ENCODE measurements around the gene ST6GALNAC5. TPM values are rescaled to one million over a fixed set of nuclear protein-coding genes. Genes with fewer than 3 reads are reported as not detected.
A peak's percentile ranks its signal among the peaks of the same experiment; 100 is the strongest.

ST6GALNAC5 gene
- total RNA-seq, 1 experiment from 2014 or later: not detected

DNA sequence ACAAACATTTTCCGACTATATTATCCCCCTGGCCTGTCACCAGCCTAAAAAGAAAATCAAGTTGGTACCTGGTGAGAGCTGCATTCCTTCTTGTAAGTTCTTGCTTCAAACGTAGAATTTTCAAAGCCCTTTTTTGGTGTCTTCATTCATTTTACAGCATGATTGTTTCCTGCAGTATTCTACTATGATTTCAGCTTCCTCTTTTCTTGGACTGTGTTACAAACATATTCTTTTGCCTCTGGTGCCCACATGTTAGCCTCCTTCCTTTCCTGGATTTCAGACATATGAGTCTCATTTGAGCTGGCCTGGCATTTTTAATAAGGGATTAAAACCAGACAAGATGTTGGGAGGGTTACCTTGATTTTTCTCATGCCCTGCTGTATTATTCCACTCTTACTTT is 209.5 kb downstream of the ST6GALNAC5 start:
- Histone ChIP-seq H3K79me2 (ENCODE audit: low read length) (no peaks in the 10 kb centered on the region), H3K27me3 (ENCODE audit: low read length) (no peaks in the 10 kb centered on the region), H3K4me3 (ENCODE audit: low read length) (no peak overlapping the region), H4K20me1 (ENCODE audit: insufficient read depth, low read depth, low read length) (no peaks in the 10 kb centered on the region), H3K9ac (ENCODE audit: low read length) (no peak overlapping the region), H3K9me2 (replicated peaks; ENCODE audit: insufficient read depth, low read length) (no peaks in the 10 kb centered on the region), H3K4me1 (ENCODE audit: low read length) (no peaks in the 10 kb centered on the region), H2AFZ (ENCODE audit: low read length) (no peak overlapping the region), H3K36me3 (ENCODE audit: insufficient read depth, low read length) (no peaks in the 10 kb centered on the region), H3K9me3 (ENCODE audit: low read length) (no peaks in the 10 kb centered on the region), H3K27ac (ENCODE audit: low read length) (no peak overlapping the region), H3K4me2 (ENCODE audit: low read depth, low read length, poor library complexity, severe bottlenecking) (no peak overlapping the region)
- DNase-seq: peak; percentile 39

DNA sequence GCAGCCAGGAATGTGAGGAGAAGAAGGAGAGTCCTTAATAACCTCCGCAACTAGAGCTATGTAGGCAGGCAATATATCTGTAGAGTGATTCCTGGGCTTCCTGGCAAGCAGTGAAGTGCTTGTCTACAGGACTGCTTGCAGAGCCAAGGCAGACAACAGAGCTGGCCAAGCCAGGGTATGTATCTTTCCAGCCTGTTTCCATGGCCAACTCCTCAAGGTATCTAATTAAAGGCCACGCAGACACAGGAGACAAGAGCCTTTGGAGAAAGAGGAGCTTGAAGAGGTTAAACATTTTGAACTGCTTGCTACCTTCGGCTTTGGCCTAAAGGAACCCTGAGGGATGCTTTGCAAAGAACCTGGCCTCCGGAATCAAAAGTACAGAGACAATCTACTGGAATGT is 214.6 kb downstream of the ST6GALNAC5 start:
- H3K27ac ChIP-seq (ENCODE audit: low read length): no peak overlapping the region
- H4K20me1 ChIP-seq (ENCODE audit: insufficient read depth, low read depth, low read length): no peaks in the 10 kb centered on the region
- H2AFZ ChIP-seq (ENCODE audit: low read length): no peak overlapping the region
- H3K9ac ChIP-seq (ENCODE audit: low read length): no peak overlapping the region
- no peak overlapping the region for H3K4me2 ChIP-seq (ENCODE audit: low read depth, low read length, poor library complexity, severe bottlenecking)
- no peak for DNase-seq
- no peaks in the 10 kb centered on the region for H3K4me1 ChIP-seq (ENCODE audit: low read length)
- no peak overlapping the region for H3K4me3 ChIP-seq (ENCODE audit: low read length)
- H3K79me2 ChIP-seq (ENCODE audit: low read length): no peaks in the 10 kb centered on the region
- no peaks in the 10 kb centered on the region for H3K9me2 ChIP-seq (replicated peaks; ENCODE audit: insufficient read depth, low read length)
- H3K36me3 ChIP-seq (ENCODE audit: insufficient read depth, low read length): no peaks in the 10 kb centered on the region
- no peaks in the 10 kb centered on the region for H3K27me3 ChIP-seq (ENCODE audit: low read length)
- H3K9me3 ChIP-seq (ENCODE audit: low read length): no peaks in the 10 kb centered on the region

DNA sequence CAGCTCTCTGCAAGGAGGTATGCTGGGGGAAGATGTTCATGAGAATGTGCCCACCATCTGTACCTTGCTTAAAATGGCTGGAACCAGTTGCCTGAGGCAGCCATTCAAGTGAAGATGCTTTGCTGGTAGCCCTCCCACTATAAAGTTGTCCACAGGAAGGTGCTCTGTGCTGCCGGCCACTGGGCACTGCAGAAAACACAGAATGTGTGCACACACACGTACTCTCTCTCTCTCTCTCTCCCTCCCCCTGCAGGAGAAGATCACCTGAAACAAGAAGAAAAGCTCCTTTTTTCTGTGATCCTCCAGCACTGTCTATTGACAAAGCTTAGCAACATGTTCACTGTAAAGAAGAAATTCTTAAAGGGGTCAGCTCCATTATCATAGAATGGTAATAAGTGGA is 217.2 kb downstream of the ST6GALNAC5 start:
- Histone ChIP-seq H2AFZ (ENCODE audit: low read length) (no peak overlapping the region), H3K9ac (ENCODE audit: low read length) (no peak overlapping the region), H3K27ac (ENCODE audit: low read length) (no peak overlapping the region), H3K4me3 (ENCODE audit: low read length) (no peak overlapping the region), H3K4me1 (ENCODE audit: low read length) (no peaks in the 10 kb centered on the region), H3K9me2 (replicated peaks; ENCODE audit: insufficient read depth, low read length) (no peaks in the 10 kb centered on the region), H3K9me3 (ENCODE audit: low read length) (no peaks in the 10 kb centered on the region), H3K36me3 (ENCODE audit: insufficient read depth, low read length) (no peaks in the 10 kb centered on the region), H4K20me1 (ENCODE audit: insufficient read depth, low read depth, low read length) (no peaks in the 10 kb centered on the region), H3K27me3 (ENCODE audit: low read length) (no peaks in the 10 kb centered on the region), H3K4me2 (ENCODE audit: low read depth, low read length, poor library complexity, severe bottlenecking) (no peak overlapping the region), H3K79me2 (ENCODE audit: low read length) (no peaks in the 10 kb centered on the region)
- peak; percentile 31 for DNase-seq

DNA sequence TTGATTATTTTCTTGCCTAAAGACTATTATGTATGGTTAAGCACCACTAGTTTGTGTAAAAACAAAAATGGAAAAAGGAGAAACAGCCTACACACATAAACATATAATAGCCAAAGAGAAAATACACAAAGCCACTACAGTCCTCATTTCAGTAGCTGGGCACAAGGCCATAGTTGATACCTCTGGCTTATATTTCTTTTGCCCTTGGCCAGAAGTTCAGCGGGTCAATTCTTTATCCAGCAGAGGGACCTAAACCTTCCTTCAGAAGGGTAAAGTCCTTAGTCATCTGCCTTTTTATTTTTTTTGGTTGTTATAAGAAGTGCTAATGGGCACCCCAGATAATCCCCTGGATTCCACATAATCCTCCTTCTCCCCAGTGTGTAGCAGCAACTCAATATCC is 217.8 kb downstream of the ST6GALNAC5 start:
- DNase-seq: peak; percentile 37
- H3K9me3 ChIP-seq (ENCODE audit: low read length): no peaks in the 10 kb centered on the region
- no peaks in the 10 kb centered on the region for H3K4me1 ChIP-seq (ENCODE audit: low read length)
- no peak overlapping the region for H3K27ac ChIP-seq (ENCODE audit: low read length)
- no peaks in the 10 kb centered on the region for H3K27me3 ChIP-seq (ENCODE audit: low read length)
- no peak overlapping the region for H2AFZ ChIP-seq (ENCODE audit: low read length)
- H3K36me3 ChIP-seq (ENCODE audit: insufficient read depth, low read length): no peaks in the 10 kb centered on the region
- no peaks in the 10 kb centered on the region for H3K9me2 ChIP-seq (replicated peaks; ENCODE audit: insufficient read depth, low read length)
- no peak overlapping the region for H3K4me3 ChIP-seq (ENCODE audit: low read length)
- no peaks in the 10 kb centered on the region for H3K79me2 ChIP-seq (ENCODE audit: low read length)
- H3K4me2 ChIP-seq (ENCODE audit: low read depth, low read length, poor library complexity, severe bottlenecking): no peak overlapping the region
- H3K9ac ChIP-seq (ENCODE audit: low read length): no peak overlapping the region
- H4K20me1 ChIP-seq (ENCODE audit: insufficient read depth, low read depth, low read length): no peaks in the 10 kb centered on the region

DNA sequence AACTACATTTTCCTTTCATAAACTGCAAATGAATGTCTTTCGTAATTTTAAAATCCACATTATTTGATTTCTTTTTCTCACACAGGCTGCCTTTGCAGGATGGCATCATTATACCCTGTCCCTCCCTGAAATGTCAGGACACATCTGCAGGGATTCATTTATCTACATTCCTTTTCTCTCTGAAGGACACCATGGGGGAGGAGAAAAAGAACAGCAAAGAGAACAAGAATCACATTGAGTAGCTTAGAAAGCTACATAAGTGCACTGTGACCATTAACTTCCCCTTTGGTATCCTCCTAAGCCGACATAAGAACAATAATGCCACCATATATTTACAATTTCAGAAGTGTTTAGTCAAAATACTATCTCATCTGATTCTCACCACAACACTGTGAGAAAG is 222.5 kb downstream of the ST6GALNAC5 start:
- no peak overlapping the region for H3K27ac ChIP-seq (ENCODE audit: low read length)
- no peak overlapping the region for H3K4me2 ChIP-seq (ENCODE audit: low read depth, low read length, poor library complexity, severe bottlenecking)

DNA sequence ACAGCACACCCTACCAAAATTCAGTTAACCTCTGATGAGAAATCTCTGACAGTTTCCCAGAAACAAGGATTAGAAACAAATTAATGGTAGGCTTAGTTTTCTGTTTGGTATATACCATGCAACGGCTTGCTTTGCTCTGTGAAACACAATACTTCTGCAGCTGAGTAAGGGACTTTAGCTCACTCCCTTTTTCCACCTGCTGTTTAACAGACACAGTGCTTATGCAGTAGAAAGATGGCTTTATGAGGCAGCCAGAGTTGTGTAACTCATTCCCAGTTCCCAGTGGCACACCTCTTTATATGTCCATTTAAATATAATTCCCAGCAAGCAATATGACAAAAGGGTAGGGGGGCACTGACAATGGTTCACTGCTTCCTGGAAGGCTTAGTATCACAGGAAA is 228.0 kb downstream of the ST6GALNAC5 start:
- no peak overlapping the region for H3K4me2 ChIP-seq (ENCODE audit: low read depth, low read length, poor library complexity, severe bottlenecking)
- no peak overlapping the region for H3K9ac ChIP-seq (ENCODE audit: low read length)
- no peaks in the 10 kb centered on the region for H3K79me2 ChIP-seq (ENCODE audit: low read length)
- H2AFZ ChIP-seq (ENCODE audit: low read length): no peak overlapping the region
- no peaks in the 10 kb centered on the region for H3K27me3 ChIP-seq (ENCODE audit: low read length)
- DNase-seq: peak; percentile 33
- no peak overlapping the region for H3K4me3 ChIP-seq (ENCODE audit: low read length)
- H3K9me2 ChIP-seq (replicated peaks; ENCODE audit: insufficient read depth, low read length): no peaks in the 10 kb centered on the region
- no peaks in the 10 kb centered on the region for H3K9me3 ChIP-seq (ENCODE audit: low read length)
- H4K20me1 ChIP-seq (ENCODE audit: insufficient read depth, low read depth, low read length): no peaks in the 10 kb centered on the region
- H3K4me1 ChIP-seq (ENCODE audit: low read length): no peaks in the 10 kb centered on the region
- H3K36me3 ChIP-seq (ENCODE audit: insufficient read depth, low read length): no peaks in the 10 kb centered on the region
- H3K27ac ChIP-seq (ENCODE audit: low read length): no peak overlapping the region

More for the DNA sequence above, 222.5 kb downstream of the ST6GALNAC5 start:
- Histone ChIP-seq H4K20me1 (ENCODE audit: insufficient read depth, low read depth, low read length) (no peaks in the 10 kb centered on the region), H3K4me1 (ENCODE audit: low read length) (no peaks in the 10 kb centered on the region), H3K9ac (ENCODE audit: low read length) (no peak overlapping the region), H3K27me3 (ENCODE audit: low read length) (no peaks in the 10 kb centered on the region), H2AFZ (ENCODE audit: low read length) (no peak overlapping the region), H3K9me3 (ENCODE audit: low read length) (no peaks in the 10 kb centered on the region), H3K4me3 (ENCODE audit: low read length) (no peak overlapping the region), H3K9me2 (replicated peaks; ENCODE audit: insufficient read depth, low read length) (no peaks in the 10 kb centered on the region), H3K36me3 (ENCODE audit: insufficient read depth, low read length) (no peaks in the 10 kb centered on the region), H3K79me2 (ENCODE audit: low read length) (no peaks in the 10 kb centered on the region)
- DNase-seq: no peak

DNA sequence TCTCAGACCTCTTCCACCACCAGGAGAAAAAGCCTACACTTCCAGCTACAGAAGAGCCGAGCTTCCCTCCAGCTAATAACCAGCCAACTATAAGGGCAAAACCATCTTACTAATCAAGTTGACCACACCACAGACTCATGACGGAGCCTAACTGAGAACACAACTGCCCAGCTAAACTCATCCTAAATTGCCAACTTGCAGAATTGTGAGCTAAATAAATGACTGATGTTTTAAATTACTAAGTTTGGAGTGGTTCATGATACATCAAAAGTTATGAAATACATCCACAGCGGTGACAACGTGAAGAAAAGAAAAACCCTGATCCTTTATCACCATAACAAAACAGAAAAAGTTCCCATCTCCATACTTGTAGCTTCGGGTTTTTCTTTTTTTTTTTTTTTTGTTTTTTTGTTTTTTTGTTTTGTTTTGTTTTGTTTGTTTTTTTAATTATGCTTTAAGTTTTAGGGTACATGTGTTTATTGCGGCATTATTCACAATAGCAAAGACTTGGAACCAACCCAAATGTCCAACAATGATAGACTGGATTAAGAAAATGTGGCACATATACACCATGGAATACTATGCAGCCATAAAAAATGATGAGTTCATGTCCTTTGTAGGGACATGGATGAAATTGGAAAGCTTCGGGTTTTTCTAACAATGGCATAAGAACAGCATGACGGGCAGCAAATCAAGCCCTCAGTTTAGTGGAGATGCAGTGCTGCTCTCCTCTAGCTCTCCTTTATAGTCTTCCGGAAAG is 229.4 kb downstream of the ST6GALNAC5 start:
- Histone ChIP-seq H3K27me3 (ENCODE audit: low read length) (no peaks in the 10 kb centered on the region), H3K4me3 (ENCODE audit: low read length) (no peak overlapping the region), H2AFZ (ENCODE audit: low read length) (no peak overlapping the region), H3K79me2 (ENCODE audit: low read length) (no peaks in the 10 kb centered on the region), H4K20me1 (ENCODE audit: insufficient read depth, low read depth, low read length) (no peaks in the 10 kb centered on the region), H3K4me2 (ENCODE audit: low read depth, low read length, poor library complexity, severe bottlenecking) (no peak overlapping the region), H3K36me3 (ENCODE audit: insufficient read depth, low read length) (no peaks in the 10 kb centered on the region), H3K9me2 (replicated peaks; ENCODE audit: insufficient read depth, low read length) (no peaks in the 10 kb centered on the region), H3K27ac (ENCODE audit: low read length) (no peak overlapping the region), H3K4me1 (ENCODE audit: low read length) (no peaks in the 10 kb centered on the region), H3K9ac (ENCODE audit: low read length) (no peak overlapping the region), H3K9me3 (ENCODE audit: low read length) (no peaks in the 10 kb centered on the region)
- DNase-seq: peak; percentile 4

DNA sequence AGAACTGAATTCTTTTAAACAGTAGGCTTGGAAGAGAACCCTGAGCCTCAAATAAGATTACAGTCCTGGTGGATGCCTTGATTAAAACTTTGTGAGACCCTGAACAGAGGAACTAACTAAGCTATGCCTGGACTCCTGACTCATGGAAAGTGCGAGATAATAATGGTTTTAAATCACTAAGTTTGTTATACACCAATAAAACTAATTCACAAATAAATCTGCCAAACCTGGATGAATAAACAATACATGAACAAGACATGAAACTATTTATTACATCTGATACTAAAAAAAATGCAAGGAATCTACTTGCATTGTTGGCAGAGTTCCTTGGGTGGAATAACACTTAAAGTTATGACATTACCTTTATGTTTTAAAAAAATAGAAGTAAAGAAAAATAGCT is 233.6 kb downstream of the ST6GALNAC5 start:
- Histone ChIP-seq H3K79me2 (ENCODE audit: low read length) (no peaks in the 10 kb centered on the region), H3K27ac (ENCODE audit: low read length) (no peak overlapping the region), H2AFZ (ENCODE audit: low read length) (no peak overlapping the region), H3K9ac (ENCODE audit: low read length) (no peak overlapping the region), H3K27me3 (ENCODE audit: low read length) (no peaks in the 10 kb centered on the region), H3K4me1 (ENCODE audit: low read length) (no peaks in the 10 kb centered on the region), H3K4me2 (ENCODE audit: low read depth, low read length, poor library complexity, severe bottlenecking) (no peak overlapping the region), H4K20me1 (ENCODE audit: insufficient read depth, low read depth, low read length) (no peaks in the 10 kb centered on the region), H3K9me2 (replicated peaks; ENCODE audit: insufficient read depth, low read length) (no peaks in the 10 kb centered on the region), H3K36me3 (ENCODE audit: insufficient read depth, low read length) (no peaks in the 10 kb centered on the region), H3K4me3 (ENCODE audit: low read length) (no peak overlapping the region), H3K9me3 (ENCODE audit: low read length) (no peaks in the 10 kb centered on the region)
- no peak for DNase-seq
